H9 (cell line): ENCODE results near the gene UBL5. TPM values are rescaled to one million over a fixed set of nuclear protein-coding genes. Genes with fewer than 3 reads are reported as not detected.

Experiments
- DNase-seq: peaks from one replicate; pipeline ENCODE4 v3.0.0-alpha.2; 2017
- H2AFZ ChIP-seq: one replicate; pipeline ENCODE4 v1.6.1; 2013; ENCODE audit warnings: mild to moderate bottlenecking, low read length, control low read depth, moderate library complexity
- H2AK5ac ChIP-seq: 2 replicates; pipeline ENCODE4 v1.6.1; 2013; ENCODE audit warnings: low read length, control low read depth, mixed read lengths; ENCODE audit not compliant: insufficient read length
- H2BK120ac ChIP-seq: one replicate; pipeline ENCODE4 v1.6.1; 2013; ENCODE audit warnings: low read depth, mild to moderate bottlenecking, low read length, control low read depth, inconsistent platforms; ENCODE audit not compliant: poor library complexity, severe bottlenecking
- H2BK12ac ChIP-seq: 2 replicates; pipeline ENCODE4 v1.6.1; 2013; ENCODE audit warnings: low read length, control low read depth, mixed read lengths, low read depth; ENCODE audit not compliant: insufficient read length
- H2BK15ac ChIP-seq: 2 replicates; pipeline ENCODE4 v1.6.1; 2013; ENCODE audit warnings: low read depth, low read length, control low read depth
- H2BK20ac ChIP-seq: one replicate; pipeline ENCODE4 v1.6.1; 2013; ENCODE audit warnings: low read depth, mild to moderate bottlenecking, low read length, control low read depth, inconsistent platforms; ENCODE audit not compliant: poor library complexity, severe bottlenecking
- H2BK5ac ChIP-seq: 2 replicates; pipeline ENCODE4 v1.6.1; 2013; ENCODE audit warnings: low read length, control low read depth, mixed read lengths; ENCODE audit not compliant: insufficient read length
- H3K14ac ChIP-seq: 2 replicates; pipeline ENCODE4 v1.6.1; 2013; ENCODE audit warnings: low read length, control low read depth; ENCODE audit not compliant: insufficient read depth
- H3K18ac ChIP-seq: 2 replicates; pipeline ENCODE4 v1.6.1; 2013; ENCODE audit warnings: low read depth, mild to moderate bottlenecking, mixed read lengths, low read length, control low read depth; ENCODE audit not compliant: insufficient read length
- H3K23ac ChIP-seq: 2 replicates; pipeline ENCODE4 v1.6.1; 2013; ENCODE audit warnings: low read length, control low read depth, mixed read lengths, low read depth; ENCODE audit not compliant: insufficient read length
- H3K23me2 ChIP-seq: 2 replicates; pipeline ENCODE4 v1.6.1; 2013; ENCODE audit warnings: low read depth, mild to moderate bottlenecking, mixed read lengths, low read length, control low read depth; ENCODE audit not compliant: insufficient read length, poor library complexity, severe bottlenecking
- H3K27ac ChIP-seq: 2 replicates; pipeline ENCODE4 v1.5.1; 2013; ENCODE audit warnings: low read length, control low read depth, mixed read lengths, low read depth; ENCODE audit not compliant: insufficient read length
- H3K27me3 ChIP-seq: 2 replicates; pipeline ENCODE4 v1.6.1; 2013; ENCODE audit warnings: low read length, control low read depth, inconsistent platforms; ENCODE audit not compliant: insufficient read depth
- H3K4ac ChIP-seq: 2 replicates; pipeline ENCODE4 v1.6.1; 2013; ENCODE audit warnings: low read depth, mild to moderate bottlenecking, control low read depth, inconsistent platforms, low read length, moderate library complexity
- H3K4me1 ChIP-seq: 2 replicates; pipeline ENCODE4 v1.6.1; 2013; ENCODE audit warnings: low read length, control low read depth, inconsistent platforms; ENCODE audit not compliant: insufficient read depth
- H3K4me2 ChIP-seq: 2 replicates; pipeline ENCODE4 v1.6.1; 2013; ENCODE audit warnings: low read length, control low read depth, mixed read lengths; ENCODE audit not compliant: insufficient read length, insufficient read depth
- H3K56ac ChIP-seq: 2 replicates; pipeline ENCODE4 v1.6.1; 2013; ENCODE audit warnings: low read depth, mild to moderate bottlenecking, mixed read lengths, low read length, control low read depth; ENCODE audit not compliant: insufficient read length
- H3K79me1 ChIP-seq: 2 replicates; pipeline ENCODE4 v1.6.1; 2013; ENCODE audit warnings: low read depth, mild to moderate bottlenecking, moderate library complexity, low read length, control low read depth, inconsistent platforms; ENCODE audit not compliant: insufficient read depth, poor library complexity, severe bottlenecking
- H3K79me2 ChIP-seq: 2 replicates; pipeline ENCODE4 v1.6.1; 2013; ENCODE audit warnings: low read length, control low read depth, inconsistent platforms; ENCODE audit not compliant: insufficient read depth
- H3K9ac ChIP-seq: 2 replicates; pipeline ENCODE4 v1.6.1; 2013; ENCODE audit warnings: low read length, control low read depth, mixed read lengths; ENCODE audit not compliant: insufficient read length; ENCODE audit errors: extremely low read depth
- H3K9me3 ChIP-seq: one replicate; pipeline ENCODE4 v1.6.1; 2013; ENCODE audit warnings: low read depth, low read length, inconsistent platforms; ENCODE audit not compliant: control insufficient read depth
- H3T11ph ChIP-seq: one replicate; pipeline ENCODE4 v1.6.1; 2013; ENCODE audit warnings: mild to moderate bottlenecking, low read length, control low read depth, inconsistent platforms
- H4K20me1 ChIP-seq: one replicate; pipeline ENCODE4 v1.6.1; 2013; ENCODE audit not compliant: control insufficient read depth, insufficient read length, insufficient read depth
- H4K5ac ChIP-seq: 2 replicates; pipeline ENCODE4 v1.6.1; 2013; ENCODE audit warnings: low read depth, mild to moderate bottlenecking, mixed read lengths, low read length, control low read depth; ENCODE audit not compliant: insufficient read length
- H4K8ac ChIP-seq: replicated peaks from 2 replicates; pipeline ENCODE4 v1.6.1; 2013; ENCODE audit warnings: low read length, control low read depth, mixed read lengths, low read depth; ENCODE audit not compliant: insufficient read length
- H4K91ac ChIP-seq: 2 replicates; pipeline ENCODE4 v1.6.1; 2013; ENCODE audit warnings: low read depth, mild to moderate bottlenecking, moderate library complexity, mixed read lengths, low read length, control low read depth; ENCODE audit not compliant: insufficient read length
- H3K27ac Mint-ChIP-seq, 3 experiments: 2 replicates in 2 of 3; 3 replicates in 1 of 3; pipeline ENCODE4 v1.8.0; 2020 to 2021; ENCODE audit warnings: mixed read lengths in 3 of 3, mild to moderate bottlenecking in 1 of 3, moderate library complexity in 1 of 3
- H3K27me3 Mint-ChIP-seq: 2 replicates; pipeline ENCODE4 v1.8.0; 2021; ENCODE audit warnings: low read depth, mild to moderate bottlenecking, moderate library complexity, mixed read lengths
- H3K36me3 Mint-ChIP-seq, 3 experiments: 2 replicates in 2 of 3; 3 replicates in 1 of 3; pipeline ENCODE4 v1.8.0; 2020 to 2021; ENCODE audit warnings: low read depth in 3 of 3, mixed read lengths in 3 of 3; ENCODE audit not compliant: insufficient read depth in 1 of 3
- H3K4me1 Mint-ChIP-seq, 2 experiments: 2 replicates each; pipeline ENCODE4 v1.8.0; 2020; ENCODE audit warnings: mixed read lengths in 2 of 2
- H3K4me3 Mint-ChIP-seq, 2 experiments: 2 replicates in 1 of 2; 3 replicates in 1 of 2; pipeline ENCODE4 v1.8.0; 2020 to 2021; ENCODE audit warnings: mild to moderate bottlenecking in 2 of 2, mixed read lengths in 2 of 2, moderate library complexity in 1 of 2
- H3K9me3 Mint-ChIP-seq, 2 experiments: 2 replicates in 1 of 2; 3 replicates in 1 of 2; pipeline ENCODE4 v1.8.0; 2020; ENCODE audit warnings: mild to moderate bottlenecking in 2 of 2, mixed read lengths in 2 of 2, moderate library complexity in 1 of 2
- CTCF ChIP-seq: fragments of 200-600 bp; sonication (generic); conservative IDR thresholded peaks from 3 replicates; pipeline ENCODE4 v1.8.0; 2021; ENCODE audit warnings: antibody characterized with exemption, mild to moderate bottlenecking
- WGBS: extraction: QIAGEN DNeasy Blood & Tissue Kit; methylation state at CpG from one replicate; pipeline ENCODE4 v1.1.7; 2013; ENCODE audit warnings: missing lambda C conversion rate, low lambda C conversion rate, mixed read lengths; ENCODE audit not compliant: insufficient read length; ENCODE audit errors: extremely low coverage; 5-methylcytosine and 5-hydroxymethylcytosine counted together
- total RNA-seq: library from RNA; stranded (reverse); gene quantifications from 2 replicates; pipeline ENCODE4 v1.2.1, GENCODE V29; 2021

Gene UBL5
- total RNA-seq, 1 experiment from 2014 or later, result 393 TPM

DNA sequence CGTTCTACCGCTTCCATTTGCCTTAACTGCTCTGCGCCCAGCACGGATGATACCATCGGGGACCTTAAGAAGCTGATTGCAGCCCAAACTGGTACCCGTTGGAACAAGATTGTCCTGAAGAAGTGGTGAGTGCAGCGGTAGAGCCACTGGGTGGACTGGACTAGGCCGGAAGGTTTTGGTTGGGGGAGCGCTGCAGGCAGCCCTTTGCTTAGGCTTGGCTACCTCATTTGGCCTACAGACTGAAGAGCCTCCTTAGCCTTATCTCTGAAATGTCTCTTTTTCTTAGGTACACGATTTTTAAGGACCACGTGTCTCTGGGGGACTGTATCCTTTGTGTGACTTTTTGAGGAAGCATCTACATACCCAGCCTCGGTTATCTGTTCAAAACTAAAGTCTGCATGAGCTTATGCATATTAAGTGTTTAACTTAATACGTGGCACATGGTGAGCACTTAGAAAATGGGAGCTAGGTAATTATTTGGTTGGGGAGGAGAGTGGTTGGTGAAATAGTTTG is 889 bp downstream of the UBL5 start:
- peak overlapping the region; percentile 72 for H3K9ac ChIP-seq
- H3K4me2 ChIP-seq, result peak overlapping the region; percentile 94
- no peaks in the 10 kb centered on the region for H3K27me3 ChIP-seq
- no peak overlapping the region for H2BK12ac ChIP-seq
- H3K14ac ChIP-seq, result no peak overlapping the region
- no peak for DNase-seq
- no peaks in the 10 kb centered on the region for H3K4me1 ChIP-seq
- H4K5ac ChIP-seq, result no peak overlapping the region
- Mint-ChIP-seq H3K9me3 (peaks cover 0 to 5% of the 10 kb centered on the region in 2 experiments; a peak in 2 of 5 replicates), H3K36me3 (peaks cover 18 to 21% (median 20%) of the 10 kb centered on the region in 3 experiments), H3K27me3 (no peaks in the 10 kb centered on the region), H3K27ac (peak overlapping the region in 2 of 3 experiments; percentile 13 to 90; a peak in 2 of 7 replicates), H3K4me1 (peaks cover 6 to 14% of the 10 kb centered on the region in 2 experiments), H3K4me3 (peak overlapping the region; percentile 100)
- H4K8ac ChIP-seq, result no peak overlapping the region
- no peak overlapping the region for H2BK20ac ChIP-seq
- no peak overlapping the region for H2BK15ac ChIP-seq
- no peak overlapping the region for H2BK120ac ChIP-seq
- H3K56ac ChIP-seq, result no peak overlapping the region
- H4K91ac ChIP-seq, result no peak overlapping the region
- H2AFZ ChIP-seq, result no peak overlapping the region
- no peak overlapping the region for H3K27ac ChIP-seq
- H3K9me3 ChIP-seq, result no peaks in the 10 kb centered on the region
- TF ChIP-seq CTCF, result no peak
- no peak overlapping the region for H2BK5ac ChIP-seq
- no peak overlapping the region for H3K4ac ChIP-seq
- H3K79me1 ChIP-seq, result peaks cover 14% of the 10 kb centered on the region
- H4K20me1 ChIP-seq, result peaks cover 3% of the 10 kb centered on the region
- no peak overlapping the region for H3K18ac ChIP-seq
- no peak overlapping the region for H3T11ph ChIP-seq
- no peak overlapping the region for H3K23ac ChIP-seq
- H2AK5ac ChIP-seq, result no peak overlapping the region
- peaks cover 16% of the 10 kb centered on the region; the same call in 1 of the 2 replicates for H3K79me2 ChIP-seq
- WGBS, result no CpG with 5 or more reads among the region's 13 CpGs
- peaks cover 12% of the 10 kb centered on the region for H3K23me2 ChIP-seq
